ENCODE measurements around the gene CHKB.
"Not testable (repeated sequence)": the region's sequence is repeated elsewhere in the genome, so short reads cannot be mapped to it uniquely, and the experiment has no call there.

CHKB gene

DNA sequence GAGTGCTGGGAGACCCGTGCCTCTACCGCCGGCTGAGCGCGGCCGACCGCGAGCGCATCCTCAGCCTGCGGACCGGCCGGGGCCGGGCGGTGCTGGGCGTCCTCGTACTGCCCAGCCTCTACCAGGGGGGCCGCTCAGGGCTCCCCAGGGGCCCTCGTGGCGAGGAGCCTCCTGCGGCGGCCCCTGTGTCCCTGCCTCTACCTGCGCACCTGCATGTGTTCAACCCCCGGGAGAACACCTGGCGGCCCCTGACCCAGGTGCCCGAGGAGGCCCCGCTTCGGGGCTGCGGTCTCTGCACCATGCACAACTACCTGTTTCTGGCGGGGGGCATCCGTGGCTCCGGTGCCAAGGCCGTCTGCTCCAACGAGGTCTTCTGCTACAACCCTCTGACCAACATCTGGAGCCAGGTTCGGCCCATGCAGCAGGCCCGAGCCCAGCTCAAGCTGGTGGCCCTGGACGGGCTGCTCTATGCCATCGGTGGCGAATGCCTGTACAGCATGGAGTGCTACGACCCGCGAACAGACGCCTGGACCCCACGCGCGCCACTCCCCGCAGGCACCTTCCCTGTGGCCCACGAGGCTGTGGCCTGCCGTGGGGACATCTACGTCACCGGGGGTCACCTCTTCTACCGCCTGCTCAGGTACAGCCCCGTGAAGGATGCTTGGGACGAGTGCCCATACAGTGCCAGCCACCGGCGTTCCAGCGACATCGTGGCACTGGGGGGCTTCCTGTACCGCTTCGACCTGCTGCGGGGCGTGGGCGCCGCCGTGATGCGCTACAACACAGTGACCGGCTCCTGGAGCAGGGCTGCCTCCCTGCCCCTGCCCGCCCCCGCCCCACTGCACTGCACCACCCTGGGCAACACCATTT is 33.5 kb downstream of the CHKB start:
- DNase-seq (ENCODE audit: low read depth in 2 of 2) = no peak

DNA sequence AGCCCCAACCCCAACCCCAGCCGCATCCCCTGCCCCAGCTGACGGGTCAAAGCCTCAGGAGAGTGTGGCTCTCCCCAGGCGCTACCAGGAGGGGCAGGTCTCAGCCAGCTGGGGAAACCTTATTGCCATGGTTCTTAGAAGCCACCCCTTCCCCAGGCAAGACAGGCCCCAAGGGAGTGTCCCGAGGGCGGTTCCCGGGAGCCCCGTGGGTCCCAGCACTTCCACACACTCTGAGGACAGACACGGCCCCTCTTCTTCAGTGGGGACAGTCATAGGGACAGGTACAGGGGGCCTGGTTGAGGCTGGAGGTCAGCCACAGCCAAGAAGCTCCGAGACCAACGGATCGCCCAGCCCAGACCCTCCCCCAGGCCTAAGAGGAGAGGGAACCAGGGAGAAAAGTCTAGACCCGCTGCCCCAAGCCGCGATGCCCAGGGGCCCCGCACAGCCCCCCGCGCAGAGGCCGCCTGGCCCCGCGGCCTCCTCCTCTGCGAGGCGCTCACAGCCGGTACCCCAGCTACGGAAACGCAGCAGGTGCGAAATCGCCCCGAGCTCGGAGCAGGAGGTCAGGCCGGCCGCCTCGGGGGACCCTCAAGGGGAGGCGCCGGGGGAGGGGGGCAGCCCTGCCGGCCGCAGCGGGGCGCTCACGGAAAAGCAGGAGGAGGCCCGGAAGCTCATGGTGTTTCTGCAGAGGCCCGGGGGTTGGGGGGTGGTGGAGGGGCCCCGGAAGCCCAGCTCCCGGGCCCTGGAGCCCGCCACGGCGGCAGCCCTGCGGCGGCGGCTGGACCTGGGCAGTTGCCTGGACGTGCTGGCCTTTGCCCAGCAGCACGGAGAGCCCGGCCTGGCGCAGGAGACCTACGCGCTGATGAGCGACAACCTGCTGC is 34.4 kb downstream of the CHKB start:
- DNase-seq (ENCODE audit: low read depth in 2 of 2) = no peak

DNA sequence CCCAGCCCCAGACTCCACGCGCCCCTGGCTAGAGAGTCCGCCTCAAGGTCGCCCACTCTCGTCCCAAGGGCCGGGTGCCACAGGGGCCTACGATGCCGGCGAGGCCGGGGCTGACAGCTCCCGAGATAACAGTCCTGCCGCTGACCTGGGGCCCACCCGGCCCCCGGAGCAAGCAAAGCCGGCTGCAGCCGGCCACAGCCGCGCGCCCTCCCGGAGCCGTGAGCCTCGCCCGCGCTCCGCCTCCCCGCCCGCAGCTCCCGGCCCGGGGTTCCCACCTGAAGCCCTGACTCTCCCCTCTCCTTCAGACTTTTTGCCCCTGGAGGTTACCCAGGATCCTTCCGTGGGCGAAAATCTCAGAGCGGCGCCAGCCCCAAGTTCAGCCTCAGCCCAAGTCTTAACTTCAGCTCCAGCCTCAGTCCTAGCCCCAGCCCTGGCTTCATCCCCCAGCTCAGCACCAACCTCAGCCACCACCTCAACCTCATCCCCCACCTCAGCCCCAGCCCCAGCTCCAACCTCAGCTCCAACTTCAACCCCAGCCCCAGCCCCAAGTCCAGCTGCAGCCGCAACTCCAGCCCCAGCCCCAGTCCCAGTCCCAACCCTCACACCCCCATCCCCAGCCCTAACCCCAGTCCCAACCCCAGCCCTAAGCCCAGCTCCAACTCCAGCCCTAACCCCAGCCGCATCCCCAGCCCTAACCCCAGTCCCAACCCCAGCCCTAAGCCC is 35.2 kb downstream of the CHKB start:
- no peak for DNase-seq (ENCODE audit: low read depth in 2 of 2)

DNA sequence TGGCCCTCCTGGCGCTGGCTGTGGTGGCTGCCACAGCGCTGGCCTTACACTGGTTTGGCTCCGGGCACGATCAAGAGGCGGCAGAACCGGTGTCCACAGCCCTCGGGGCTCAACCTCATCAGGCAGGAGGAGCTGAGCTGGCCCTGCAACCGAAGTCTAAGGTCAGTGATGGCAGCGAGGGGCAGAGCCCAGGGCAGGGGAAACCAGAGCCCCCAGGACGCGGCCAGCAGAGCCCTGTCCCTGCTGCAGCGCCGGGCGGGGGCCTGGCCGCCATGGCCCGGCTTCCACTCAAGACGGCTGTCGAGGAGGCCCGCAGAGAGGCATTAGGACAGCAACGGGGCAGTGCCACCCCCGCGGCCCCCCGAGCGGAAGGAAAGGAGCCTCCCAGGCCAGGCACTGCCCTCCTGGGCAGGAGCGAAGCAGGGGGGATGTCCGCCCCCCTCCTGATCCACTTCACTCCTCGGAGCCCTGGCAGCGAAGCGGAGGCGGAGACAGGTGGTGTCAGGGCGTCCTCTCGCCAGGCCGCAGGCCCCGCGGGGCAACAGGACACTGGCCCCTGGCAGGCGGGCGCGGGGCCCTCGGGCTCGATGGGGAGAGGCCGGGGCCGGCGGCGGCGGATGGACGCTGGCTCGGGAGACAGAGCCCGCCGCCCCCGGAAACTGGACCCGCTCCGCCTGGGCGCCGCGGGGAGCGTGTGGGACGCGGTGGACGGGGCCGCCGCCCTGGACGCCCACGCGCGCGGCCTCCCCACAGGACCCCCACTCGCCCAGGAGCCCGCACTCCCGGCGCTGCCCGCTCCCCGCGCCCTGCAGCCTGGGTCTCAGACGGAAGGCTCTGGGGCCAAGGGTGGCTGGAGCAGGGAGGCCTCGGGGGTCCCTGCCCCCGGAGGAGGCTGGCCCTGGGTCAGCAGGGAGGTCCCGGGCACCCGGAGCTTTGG is 36.1 kb downstream of the CHKB start:
- no peak for DNase-seq (ENCODE audit: low read depth in 2 of 2)

DNA sequence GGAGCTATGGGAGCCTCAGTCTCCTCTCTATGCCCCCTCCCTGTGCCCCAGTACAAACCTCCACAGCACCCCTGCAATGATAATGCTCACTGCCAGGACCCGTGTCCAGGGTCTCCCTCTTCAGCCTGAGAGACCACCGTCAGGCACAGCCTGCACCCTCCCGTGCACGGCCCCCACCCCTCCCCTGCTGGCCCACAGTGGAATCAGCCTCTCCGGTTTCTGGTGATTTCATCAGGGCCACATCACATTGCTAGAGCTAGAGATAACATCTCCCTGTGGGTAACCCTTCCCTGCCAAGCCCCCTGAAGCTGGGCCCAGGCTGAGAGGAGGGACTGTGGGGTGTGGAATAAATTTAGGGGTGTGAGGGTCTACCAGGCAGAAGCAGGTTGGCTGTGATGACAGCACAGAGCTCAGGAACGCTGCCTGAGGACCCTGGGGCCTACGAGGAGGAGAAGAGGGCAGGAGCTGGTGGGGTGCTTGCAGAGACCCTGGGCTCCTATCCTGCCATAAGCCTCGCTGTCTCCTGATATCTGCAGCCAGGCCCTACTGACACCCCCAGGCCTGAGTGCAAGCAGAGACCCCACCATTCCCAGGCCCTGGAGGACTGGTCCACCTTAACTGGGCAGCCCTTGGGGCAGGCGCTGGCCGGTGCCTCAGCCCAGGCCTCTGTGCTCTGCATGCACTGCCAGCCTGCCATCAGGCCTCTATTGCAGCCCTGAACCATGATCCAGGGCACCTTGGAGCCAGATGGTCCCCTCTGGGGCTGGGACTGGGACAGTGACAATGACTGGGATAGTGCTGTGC is 36.9 kb downstream of the CHKB start, which contains the start of gene KLHDC7B:
KLHDC7B (plus strand) TSS at position 378 of the 804 bp plus-strand sequence; CDS start at position 723, 345 bp downstream.
- no peak for DNase-seq (ENCODE audit: low read depth in 2 of 2)

DNA sequence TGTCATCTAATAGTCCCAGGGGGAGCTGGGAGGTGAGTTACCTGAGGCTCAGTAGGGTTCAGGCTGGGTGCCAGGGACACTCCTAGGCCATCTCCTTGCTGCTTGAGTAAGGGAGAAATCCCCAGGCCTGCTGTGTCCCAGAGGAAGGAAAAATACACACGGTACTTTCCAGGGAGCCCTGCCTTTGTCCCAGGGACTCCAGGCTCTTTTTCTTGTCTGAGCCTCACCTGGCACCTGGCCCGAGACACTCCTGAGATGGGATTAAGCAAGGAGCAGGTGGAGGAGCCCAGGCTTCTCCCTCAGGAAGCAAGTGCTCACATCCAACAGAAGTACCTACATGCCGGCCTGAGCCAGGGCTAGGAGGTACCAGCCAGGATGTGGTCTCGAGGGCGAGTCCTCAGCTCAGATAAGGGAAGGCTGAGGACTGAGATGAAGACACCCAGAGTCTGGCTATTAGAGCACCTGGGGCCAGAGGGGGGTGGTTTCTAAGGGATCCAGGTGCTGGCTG is 37.8 kb downstream of the CHKB start:
- DNase-seq (ENCODE audit: low read depth in 2 of 2) = no peak

DNA sequence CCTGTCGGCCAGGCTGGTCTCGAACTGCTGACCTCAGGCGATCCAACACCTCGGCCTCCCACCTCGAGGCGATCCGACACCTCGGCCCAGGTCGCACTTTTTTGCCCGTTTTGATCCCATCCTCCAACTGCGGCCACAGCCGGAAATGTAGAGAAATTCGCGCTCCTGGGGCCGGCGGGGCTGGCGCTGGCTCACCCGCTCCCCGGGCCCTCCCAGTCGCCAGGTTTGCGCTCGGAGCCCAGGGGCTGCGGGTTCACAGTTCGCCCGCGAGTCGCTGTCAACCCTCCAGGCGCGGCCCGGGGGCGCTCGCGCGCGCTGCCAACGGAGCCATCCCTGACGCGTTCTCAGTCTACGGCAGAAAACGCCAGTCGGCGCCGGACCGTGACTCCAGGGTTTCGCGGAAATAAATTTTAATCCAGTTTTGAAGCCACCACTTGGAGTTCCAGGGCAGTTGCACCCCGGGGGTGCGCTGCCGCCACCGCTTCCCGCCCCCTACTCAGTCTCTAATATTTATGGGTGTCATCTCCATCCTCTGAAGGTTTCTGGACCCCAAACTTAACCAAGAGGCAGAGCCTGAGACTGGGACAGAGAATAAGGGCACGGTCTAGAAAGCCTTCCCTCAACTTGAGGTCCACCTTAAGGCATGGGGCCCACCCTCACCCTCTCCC is 38.4 kb downstream of the CHKB start:
- DNase-seq (ENCODE audit: low read depth in 2 of 2) = peak; percentile 83 to 86

DNA sequence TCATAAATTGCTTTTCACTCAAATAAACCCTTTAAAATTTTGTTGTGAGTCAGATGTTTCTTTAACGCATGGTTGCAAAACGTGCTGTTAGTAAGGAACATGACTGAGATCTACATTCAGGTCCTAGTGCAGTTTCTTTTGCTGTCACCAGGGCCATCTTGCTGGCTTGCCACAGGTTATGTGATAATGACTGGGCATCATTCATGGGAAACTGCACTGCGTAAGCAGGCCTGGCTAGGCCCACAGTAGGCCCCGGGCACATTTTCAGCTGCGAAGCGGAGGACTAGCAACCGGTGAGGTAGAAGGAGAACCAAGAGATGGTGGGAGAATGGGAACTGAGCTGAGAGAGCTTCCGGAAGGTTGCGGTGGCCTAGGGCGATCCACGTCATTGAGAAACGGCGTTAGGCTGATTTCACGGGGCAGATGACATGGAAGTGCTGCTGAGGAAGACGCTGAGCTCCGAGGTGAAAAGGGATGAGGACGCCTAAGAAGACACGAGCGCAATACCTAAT is 40.2 kb downstream of the CHKB start:
- DNase-seq (ENCODE audit: low read depth in 2 of 2) = no peak

DNA sequence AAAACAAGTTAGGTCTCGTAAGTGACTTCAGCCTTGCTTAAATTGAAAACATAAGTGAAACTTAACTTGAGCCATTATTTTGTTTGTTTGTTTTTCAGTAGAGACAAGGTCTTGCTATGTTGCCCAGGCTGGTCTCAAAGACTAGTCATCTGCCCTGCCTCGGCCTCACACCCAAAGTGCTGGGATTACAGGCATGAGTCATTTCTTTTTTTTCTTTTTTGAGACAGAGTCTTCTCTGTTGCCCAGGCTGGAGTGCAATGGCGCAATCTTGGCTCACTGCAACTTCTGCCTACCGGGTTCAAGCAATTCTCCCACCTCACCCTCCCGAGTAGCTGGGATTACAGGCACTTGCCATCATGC is 41.0 kb downstream of the CHKB start:
- not testable (repeated sequence) for DNase-seq (ENCODE audit: low read depth in 2 of 2)

DNA sequence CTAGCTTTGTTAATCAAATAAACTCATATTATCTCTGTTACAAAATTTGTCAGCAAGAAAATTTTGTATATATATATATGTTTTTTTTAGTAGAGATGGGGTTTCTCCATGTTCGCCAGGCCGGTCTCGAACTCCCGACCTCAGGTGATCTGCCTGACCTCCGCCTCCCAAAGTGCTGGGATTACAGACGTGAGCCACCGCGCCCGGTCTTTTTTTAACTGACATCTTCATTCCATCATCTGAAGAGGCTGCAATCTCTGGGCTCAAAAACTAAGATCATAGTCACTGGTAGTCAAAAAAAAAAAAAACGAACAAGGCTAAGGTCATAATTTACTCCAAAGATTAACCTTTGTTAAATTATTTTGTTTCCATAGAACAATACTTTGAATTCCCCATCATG is 42.3 kb downstream of the CHKB start:
- DNase-seq (ENCODE audit: low read depth in 2 of 2) = no peak

DNA sequence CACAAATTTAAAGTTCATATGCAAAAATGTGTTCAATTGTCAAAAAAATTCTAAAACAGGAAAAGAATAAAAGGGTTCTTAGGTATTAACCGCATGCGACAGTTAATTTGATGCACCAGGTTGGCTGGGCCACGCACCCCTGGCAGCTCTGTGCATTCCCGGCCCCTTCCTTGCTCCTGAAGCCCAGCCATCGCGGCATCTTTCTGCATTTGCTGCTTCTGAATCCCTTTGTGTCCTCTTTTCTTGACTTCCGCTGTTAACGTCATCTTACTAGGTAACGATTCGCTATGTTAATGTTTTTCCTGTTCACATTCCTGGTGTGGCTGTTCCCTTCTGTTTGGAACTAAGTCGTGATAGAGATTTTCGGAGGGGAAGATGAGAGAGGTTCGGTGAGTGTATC is 44.9 kb downstream of the CHKB start:
- no peak for DNase-seq (ENCODE audit: low read depth in 2 of 2)

DNA sequence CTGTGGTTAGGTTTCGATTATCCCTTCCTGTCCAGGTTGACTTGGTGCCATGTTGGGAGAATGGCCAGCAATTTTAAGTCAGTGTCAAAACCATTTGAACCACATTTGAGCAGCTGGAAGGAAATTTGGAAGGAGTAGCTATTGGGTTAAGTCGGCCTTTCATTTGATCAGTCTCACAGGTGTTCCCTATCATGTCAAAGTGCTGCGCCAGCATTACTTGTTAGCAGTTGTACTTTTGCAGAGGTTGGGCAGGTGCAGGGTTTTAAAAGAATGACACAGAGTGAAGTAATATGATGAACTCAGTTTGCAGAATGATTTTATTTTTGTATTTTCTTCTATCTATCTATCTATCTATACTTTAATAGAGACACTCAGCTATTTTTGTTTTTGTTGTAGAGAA is 46.4 kb downstream of the CHKB start:
- no peak for DNase-seq (ENCODE audit: low read depth in 2 of 2)

DNA sequence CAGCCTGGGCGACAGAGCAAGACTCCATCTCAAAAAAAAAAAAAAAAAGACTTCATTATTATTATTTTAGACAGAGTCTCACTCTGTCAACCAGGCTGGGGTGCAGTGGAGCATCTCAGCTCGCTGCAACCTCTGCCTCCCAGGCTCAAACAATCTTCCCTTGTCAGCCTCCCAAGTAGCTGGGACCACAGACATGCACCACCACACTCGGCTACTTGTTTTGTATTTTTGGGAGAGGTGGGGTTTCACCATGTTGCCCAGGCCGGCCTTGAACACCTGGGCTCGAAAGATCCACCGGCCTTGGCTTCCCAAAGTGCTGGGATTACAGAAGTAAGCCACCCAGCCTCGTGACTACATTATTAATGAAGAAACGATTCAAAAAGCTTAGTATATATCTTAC is 47.5 kb downstream of the CHKB start:
- DNase-seq (ENCODE audit: low read depth in 2 of 2) = no peak

DNA sequence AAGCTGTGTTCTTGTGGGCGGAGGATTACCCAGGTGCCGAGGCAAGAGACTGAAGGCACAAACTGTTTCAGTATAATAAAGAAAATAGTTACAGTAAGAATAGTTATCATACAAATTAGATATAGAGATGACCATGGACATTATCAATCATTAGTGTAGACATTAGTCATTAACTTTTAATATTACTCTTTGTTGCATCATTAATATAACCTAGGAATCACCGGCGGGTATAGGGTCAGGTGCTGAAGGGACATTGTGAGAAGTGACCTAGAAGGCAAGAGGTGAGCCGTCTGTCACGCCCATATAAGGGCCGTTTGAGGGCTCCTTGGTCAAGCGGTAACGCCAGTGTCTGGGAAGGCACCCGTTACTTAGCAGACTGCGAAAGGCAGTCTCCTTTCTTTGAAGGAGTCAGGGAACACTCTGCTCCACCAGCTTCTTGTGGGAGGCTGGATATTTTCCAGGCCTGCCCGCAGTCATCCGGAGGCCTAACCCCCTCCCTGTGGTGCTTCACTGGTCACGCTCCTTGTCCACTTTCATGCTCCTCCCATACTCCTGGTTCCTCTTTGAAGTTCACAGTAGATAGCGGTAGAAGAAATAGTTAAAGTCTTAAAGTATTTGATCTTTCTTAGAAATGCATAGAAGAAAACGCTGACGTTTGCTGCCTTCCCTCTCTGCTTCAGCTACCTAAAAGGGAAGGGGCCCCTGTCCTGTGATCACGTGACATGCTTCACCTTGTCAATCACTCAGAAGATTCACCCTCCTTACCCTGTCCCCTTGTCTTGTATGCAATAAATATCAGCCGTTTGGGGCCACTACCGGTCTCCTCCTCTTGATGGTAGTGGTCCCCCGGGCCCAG is 48.6 kb downstream of the CHKB start:
- DNase-seq (ENCODE audit: low read depth in 2 of 2) = not testable (repeated sequence)

DNA sequence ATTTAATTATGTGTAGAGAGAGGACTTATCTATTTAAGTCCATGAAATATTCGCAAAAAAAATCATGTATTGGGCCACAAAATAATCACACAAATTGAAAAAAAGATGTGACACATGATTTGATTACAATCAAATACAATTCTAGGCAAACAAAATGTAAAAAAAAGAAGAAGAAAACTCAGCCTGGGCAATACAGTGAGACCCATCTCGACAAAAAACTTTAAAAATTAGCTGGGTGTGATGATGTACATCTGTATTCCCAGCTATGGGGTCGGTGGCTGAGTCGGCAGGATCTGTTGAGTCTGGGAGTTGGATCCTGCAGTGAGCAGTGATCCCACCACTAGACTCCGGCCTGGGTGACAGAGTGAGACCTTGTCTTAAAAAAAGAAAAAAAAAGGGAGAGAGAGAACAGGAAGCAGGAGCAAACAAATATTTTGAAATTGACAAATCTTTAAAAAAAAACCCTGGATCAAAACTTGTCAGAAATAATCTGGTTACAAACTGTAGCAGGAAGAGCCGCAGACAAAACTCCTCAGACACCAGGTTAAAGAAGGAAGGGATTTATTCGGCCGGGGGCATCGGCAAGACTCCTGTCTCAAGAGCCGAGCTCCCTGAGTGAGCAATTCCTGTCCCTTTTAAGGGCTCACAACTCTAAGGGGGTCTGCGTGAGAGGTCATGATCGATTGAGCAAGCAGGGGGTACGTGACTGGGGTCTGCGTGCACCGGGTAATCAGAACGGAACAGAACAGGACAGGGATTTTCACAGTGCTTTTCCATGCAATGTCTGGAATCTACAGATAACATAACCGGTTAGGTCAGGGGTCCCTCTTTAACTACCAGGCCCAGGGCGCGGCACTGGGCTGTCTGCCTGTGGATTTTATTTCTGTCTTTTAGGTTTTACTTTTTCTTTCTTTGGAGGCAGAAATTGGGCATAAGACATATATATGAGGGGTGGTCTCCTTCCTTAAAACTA is 49.5 kb downstream of the CHKB start:
- no peak for DNase-seq (ENCODE audit: low read depth in 2 of 2)

DNA sequence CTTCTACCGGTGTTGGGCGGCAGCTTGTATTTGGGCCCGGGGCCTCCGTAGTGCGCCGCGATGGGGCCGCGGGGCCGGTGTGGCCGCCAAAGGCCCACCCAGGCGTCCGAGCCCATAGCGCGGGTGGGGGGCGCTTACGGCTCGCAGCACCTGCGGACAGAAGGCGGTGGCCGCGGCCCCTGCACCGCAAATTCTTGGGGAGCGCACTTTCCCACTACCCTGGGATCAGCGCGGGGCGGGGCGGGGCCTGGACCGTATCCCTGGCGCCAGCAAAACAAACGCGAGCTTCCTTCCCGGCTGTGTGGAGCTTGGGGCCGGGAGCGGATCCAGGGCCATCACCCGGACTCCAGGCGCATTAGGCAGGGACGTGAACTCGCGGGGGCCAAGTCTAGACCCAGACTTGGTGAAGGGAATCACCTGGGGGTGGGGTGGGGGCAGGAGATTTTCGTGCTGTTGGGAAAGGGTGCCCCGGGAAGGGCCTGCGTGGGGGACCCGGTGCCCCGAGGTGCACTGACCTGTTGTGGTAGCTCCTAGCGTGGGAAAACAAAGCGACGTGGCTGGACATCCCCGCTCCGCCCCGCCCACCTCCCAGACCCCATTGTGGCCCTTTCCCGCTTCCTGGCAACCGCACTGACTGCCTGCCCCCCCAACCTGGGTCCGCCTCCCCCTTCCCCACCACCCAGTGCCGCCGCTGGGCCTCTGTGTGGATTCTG is 50.5 kb downstream of the CHKB start:
- DNase-seq (ENCODE audit: low read depth in 2 of 2) = no peak

All from stimulated activated CD8-positive, alpha-beta memory T cell treated with anti-CD3 and anti-CD28 coated beads, Interleukin-2, amount 100 ng/mL, for 48 hours (primary cell).